ENCODE data around the gene LRP3.

- TF ChIP-seq CTCF (conservative IDR thresholded peaks at IDR 0.05 in 1 of 2, IDR thresholded peaks at IDR 0.05 in 1 of 2; ENCODE audit: extremely low read depth in 1 of 2, insufficient read depth in 1 of 2, low read depth in 1 of 2, low read length in 2 of 2), result no peak
- no peak for TF ChIP-seq EZH2 (IDR thresholded peaks at IDR 0.05; ENCODE audit: borderline replicate concordance, low read length)
Observed at GRCh38 chr19:33210266-33210940, 16.3 kb downstream of the LRP3 start.

All from mammary epithelial cell (primary cell).